ENCODE measurements around the gene PPT1.

Gene PPT1

DNA sequence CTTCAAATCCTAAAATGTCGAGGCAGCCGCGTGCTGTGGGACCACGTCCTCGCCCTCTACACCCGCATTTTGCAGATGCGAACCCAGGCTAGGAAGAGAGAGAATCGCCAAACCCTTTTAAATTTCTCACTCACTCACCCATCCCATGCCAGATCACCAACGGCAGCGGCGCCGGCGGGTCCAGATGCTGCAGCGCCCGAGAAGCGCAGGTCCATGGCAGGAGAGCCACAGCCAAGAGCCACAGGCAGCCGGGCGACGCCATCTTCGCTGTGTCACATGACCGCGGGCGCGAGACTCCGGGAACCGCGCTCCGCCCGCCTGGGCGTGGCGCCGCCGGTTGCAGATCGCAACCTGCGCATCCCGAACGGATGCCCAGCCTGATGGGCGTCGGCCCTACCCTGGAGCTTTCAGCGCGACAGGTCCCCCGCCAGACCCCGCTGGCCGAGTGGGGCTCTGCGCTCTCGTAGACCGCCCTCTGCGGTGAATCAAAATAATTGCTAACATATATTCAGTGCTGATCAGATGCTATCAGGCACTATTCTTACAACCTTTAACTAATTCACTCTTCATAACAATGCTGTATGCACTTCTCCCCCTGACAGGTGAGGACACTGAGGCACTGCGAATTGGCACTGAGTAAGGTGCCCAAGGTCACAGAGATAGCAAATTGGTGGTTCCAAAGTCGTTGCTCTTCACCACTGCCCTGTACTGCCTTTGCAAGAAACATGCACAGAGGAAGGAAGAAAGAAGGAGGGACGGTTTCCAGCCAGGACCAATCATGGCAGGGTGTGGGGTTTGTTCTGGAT is at the start of gene PPT1:
Gene PPT1, minus strand, starts transcription at position 276 of the 806 bp plus-strand sequence. Its CDS starts 14 bp downstream, at position 262.
- no peak within 1 kb of the TSS; the same call in 1 of the 2 replicates for H3K27ac ChIP-seq (ENCODE audit: extremely low read depth, low read depth, low read length)
- POLR2A ChIA-PET = interaction anchor here (1.0 kb wide), 1 partner anchor 295 kb away, joined by 3 read pairs; no protein-coding TSS in a partner anchor
- CTCF ChIA-PET = interaction anchor here (0.6 to 1.6 kb wide), 8 partner anchors 47 to 622 kb away, joined by 3 to 8 read pairs (median 4); no protein-coding TSS in a partner anchor
- TF ChIP-seq MZF1 (tag by site-specific recombination; IDR thresholded peaks at IDR 0.05; ENCODE audit: borderline replicate concordance) = no peak
- TF ChIP-seq ZNF677 (tag by site-specific recombination; IDR thresholded peaks at IDR 0.05) = no peak
- TF ChIP-seq SETDB1 (IDR thresholded peaks at IDR 0.05; ENCODE audit: insufficient read length, low read length) = no peak
- TF ChIP-seq ZNF785 (tag by site-specific recombination; IDR thresholded peaks at IDR 0.05) = no peak
- 0 out of 2 replicates have a peak, but pooled peaks have one; percentile 22 for TF ChIP-seq ZNF843 (tag by site-specific recombination; IDR thresholded peaks at IDR 0.05)
- TF ChIP-seq, protein P1, sequence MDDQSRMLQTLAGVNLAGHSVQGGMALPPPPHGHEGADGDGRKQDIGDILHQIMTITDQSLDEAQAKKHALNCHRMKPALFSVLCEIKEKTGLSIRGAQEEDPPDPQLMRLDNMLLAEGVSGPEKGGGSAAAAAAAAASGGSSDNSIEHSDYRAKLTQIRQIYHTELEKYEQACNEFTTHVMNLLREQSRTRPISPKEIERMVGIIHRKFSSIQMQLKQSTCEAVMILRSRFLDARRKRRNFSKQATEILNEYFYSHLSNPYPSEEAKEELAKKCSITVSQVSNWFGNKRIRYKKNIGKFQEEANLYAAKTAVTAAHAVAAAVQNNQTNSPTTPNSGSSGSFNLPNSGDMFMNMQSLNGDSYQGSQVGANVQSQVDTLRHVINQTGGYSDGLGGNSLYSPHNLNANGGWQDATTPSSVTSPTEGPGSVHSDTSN (CRISPR knock-in tag; IDR thresholded peaks at IDR 0.05) = peak; percentile 81
- TF ChIP-seq, protein P2, sequence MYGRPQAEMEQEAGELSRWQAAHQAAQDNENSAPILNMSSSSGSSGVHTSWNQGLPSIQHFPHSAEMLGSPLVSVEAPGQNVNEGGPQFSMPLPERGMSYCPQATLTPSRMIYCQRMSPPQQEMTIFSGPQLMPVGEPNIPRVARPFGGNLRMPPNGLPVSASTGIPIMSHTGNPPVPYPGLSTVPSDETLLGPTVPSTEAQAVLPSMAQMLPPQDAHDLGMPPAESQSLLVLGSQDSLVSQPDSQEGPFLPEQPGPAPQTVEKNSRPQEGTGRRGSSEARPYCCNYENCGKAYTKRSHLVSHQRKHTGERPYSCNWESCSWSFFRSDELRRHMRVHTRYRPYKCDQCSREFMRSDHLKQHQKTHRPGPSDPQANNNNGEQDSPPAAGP (tag by site-specific recombination; IDR thresholded peaks at IDR 0.05) = peak; percentile 67; the same call in 1 of the 2 replicates
- no peak for TF ChIP-seq ZFP3 (tag by site-specific recombination; IDR thresholded peaks at IDR 0.05; ENCODE audit: low read depth)
- TF ChIP-seq WT1 (tag by site-specific recombination; IDR thresholded peaks at IDR 0.05) = peak; percentile 19; the same call in 1 of the 2 replicates
- TF ChIP-seq, protein P3, sequence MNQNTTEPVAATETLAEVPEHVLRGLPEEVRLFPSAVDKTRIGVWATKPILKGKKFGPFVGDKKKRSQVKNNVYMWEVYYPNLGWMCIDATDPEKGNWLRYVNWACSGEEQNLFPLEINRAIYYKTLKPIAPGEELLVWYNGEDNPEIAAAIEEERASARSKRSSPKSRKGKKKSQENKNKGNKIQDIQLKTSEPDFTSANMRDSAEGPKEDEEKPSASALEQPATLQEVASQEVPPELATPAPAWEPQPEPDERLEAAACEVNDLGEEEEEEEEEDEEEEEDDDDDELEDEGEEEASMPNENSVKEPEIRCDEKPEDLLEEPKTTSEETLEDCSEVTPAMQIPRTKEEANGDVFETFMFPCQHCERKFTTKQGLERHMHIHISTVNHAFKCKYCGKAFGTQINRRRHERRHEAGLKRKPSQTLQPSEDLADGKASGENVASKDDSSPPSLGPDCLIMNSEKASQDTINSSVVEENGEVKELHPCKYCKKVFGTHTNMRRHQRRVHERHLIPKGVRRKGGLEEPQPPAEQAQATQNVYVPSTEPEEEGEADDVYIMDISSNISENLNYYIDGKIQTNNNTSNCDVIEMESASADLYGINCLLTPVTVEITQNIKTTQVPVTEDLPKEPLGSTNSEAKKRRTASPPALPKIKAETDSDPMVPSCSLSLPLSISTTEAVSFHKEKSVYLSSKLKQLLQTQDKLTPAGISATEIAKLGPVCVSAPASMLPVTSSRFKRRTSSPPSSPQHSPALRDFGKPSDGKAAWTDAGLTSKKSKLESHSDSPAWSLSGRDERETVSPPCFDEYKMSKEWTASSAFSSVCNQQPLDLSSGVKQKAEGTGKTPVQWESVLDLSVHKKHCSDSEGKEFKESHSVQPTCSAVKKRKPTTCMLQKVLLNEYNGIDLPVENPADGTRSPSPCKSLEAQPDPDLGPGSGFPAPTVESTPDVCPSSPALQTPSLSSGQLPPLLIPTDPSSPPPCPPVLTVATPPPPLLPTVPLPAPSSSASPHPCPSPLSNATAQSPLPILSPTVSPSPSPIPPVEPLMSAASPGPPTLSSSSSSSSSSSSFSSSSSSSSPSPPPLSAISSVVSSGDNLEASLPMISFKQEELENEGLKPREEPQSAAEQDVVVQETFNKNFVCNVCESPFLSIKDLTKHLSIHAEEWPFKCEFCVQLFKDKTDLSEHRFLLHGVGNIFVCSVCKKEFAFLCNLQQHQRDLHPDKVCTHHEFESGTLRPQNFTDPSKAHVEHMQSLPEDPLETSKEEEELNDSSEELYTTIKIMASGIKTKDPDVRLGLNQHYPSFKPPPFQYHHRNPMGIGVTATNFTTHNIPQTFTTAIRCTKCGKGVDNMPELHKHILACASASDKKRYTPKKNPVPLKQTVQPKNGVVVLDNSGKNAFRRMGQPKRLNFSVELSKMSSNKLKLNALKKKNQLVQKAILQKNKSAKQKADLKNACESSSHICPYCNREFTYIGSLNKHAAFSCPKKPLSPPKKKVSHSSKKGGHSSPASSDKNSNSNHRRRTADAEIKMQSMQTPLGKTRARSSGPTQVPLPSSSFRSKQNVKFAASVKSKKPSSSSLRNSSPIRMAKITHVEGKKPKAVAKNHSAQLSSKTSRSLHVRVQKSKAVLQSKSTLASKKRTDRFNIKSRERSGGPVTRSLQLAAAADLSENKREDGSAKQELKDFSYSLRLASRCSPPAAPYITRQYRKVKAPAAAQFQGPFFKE (tag by site-specific recombination; IDR thresholded peaks at IDR 0.05; ENCODE audit: borderline replicate concordance) = no peak
- no peak for TF ChIP-seq GLI2 (tag by site-specific recombination; IDR thresholded peaks at IDR 0.05; ENCODE audit: borderline replicate concordance, low read depth)
- no peak for TF ChIP-seq ZNF184 (tag by site-specific recombination; IDR thresholded peaks at IDR 0.05)
- no peak for TF ChIP-seq MEIS1 (CRISPR knock-in tag; IDR thresholded peaks at IDR 0.05; ENCODE audit: borderline replicate concordance)
- TF ChIP-seq, protein P4, sequence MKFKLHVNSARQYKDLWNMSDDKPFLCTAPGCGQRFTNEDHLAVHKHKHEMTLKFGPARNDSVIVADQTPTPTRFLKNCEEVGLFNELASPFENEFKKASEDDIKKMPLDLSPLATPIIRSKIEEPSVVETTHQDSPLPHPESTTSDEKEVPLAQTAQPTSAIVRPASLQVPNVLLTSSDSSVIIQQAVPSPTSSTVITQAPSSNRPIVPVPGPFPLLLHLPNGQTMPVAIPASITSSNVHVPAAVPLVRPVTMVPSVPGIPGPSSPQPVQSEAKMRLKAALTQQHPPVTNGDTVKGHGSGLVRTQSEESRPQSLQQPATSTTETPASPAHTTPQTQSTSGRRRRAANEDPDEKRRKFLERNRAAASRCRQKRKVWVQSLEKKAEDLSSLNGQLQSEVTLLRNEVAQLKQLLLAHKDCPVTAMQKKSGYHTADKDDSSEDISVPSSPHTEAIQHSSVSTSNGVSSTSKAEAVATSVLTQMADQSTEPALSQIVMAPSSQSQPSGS (tag by site-specific recombination; IDR thresholded peaks at IDR 0.05; ENCODE audit: low read depth) = no peak
- TF ChIP-seq KLF16 (tag by site-specific recombination; IDR thresholded peaks at IDR 0.05) = peak; percentile 68
- no peak for TF ChIP-seq ZNF544 (tag by site-specific recombination; IDR thresholded peaks at IDR 0.05)
- TF ChIP-seq FEZF1 (tag by site-specific recombination; IDR thresholded peaks at IDR 0.05) = no peak
- TF ChIP-seq, protein P5, sequence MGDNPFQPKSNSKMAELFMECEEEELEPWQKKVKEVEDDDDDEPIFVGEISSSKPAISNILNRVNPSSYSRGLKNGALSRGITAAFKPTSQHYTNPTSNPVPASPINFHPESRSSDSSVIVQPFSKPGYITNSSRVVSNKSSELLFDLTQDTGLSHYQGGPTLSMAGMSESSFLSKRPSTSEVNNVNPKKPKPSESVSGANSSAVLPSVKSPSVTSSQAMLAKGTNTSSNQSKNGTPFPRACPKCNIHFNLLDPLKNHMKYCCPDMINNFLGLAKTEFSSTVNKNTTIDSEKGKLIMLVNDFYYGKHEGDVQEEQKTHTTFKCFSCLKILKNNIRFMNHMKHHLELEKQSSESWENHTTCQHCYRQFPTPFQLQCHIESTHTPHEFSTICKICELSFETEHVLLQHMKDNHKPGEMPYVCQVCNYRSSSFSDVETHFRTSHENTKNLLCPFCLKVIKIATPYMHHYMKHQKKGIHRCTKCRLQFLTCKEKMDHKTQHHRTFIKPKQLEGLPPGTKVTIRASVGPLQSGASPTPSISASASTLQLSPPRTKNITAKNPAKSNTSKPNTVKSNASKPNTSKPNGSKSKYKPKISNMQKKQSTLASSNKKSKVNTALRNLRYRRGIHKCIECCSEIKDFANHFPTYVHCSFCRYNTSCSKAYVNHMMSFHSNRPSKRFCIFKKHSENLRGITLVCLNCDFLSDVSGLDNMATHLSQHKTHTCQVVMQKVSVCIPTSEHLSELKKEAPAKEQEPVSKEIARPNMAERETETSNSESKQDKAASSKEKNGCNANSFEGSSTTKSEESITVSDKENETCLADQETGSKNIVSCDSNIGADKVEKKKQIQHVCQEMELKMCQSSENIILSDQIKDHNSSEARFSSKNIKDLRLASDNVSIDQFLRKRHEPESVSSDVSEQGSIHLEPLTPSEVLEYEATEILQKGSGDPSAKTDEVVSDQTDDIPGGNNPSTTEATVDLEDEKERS (tag by site-specific recombination; IDR thresholded peaks at IDR 0.05) = no peak
- TF ChIP-seq, protein P6, sequence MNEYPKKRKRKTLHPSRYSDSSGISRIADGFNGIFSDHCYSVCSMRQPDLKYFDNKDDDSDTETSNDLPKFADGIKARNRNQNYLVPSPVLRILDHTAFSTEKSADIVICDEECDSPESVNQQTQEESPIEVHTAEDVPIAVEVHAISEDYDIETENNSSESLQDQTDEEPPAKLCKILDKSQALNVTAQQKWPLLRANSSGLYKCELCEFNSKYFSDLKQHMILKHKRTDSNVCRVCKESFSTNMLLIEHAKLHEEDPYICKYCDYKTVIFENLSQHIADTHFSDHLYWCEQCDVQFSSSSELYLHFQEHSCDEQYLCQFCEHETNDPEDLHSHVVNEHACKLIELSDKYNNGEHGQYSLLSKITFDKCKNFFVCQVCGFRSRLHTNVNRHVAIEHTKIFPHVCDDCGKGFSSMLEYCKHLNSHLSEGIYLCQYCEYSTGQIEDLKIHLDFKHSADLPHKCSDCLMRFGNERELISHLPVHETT (tag by site-specific recombination; IDR thresholded peaks at IDR 0.05) = peak; percentile 64; the same call in 1 of the 2 replicates
- no peak for TF ChIP-seq ZNF624 (tag by site-specific recombination; IDR thresholded peaks at IDR 0.05)

More for the DNA sequence above, at the start of gene PPT1:
- peak within 1 kb of the TSS; percentile 74 for H3K4me3 ChIP-seq (ENCODE audit: low read depth, low read length)
- H3K9me3 ChIP-seq (ENCODE audit: control insufficient read depth, insufficient read depth, low read depth, low read length) = no peaks in the 10 kb centered on the region
- H3K4me1 ChIP-seq (ENCODE audit: control insufficient read depth, insufficient read depth, low read length) = no peaks in the 10 kb centered on the region; the same call in 1 of the 2 replicates
- peaks cover 0 to 12% of the 10 kb centered on the region in 2 experiments; a peak in 1 of 3 replicates for H3K36me3 ChIP-seq (ENCODE audit: control insufficient read depth in 2 of 2, insufficient read depth in 1 of 2, low read length in 2 of 2)
